Measurements from ENCODE around the gene DDIAS. TPM values are rescaled to one million over a fixed set of nuclear protein-coding genes. Genes with fewer than 3 reads are reported as not detected.
"Not testable (repeated sequence)": the region's sequence is repeated elsewhere in the genome, so short reads cannot be mapped to it uniquely, and the experiment has no call there.

Gene DDIAS
- polyA plus RNA-seq, 1 donor from 2014 or later = 0.26 TPM

DNA sequence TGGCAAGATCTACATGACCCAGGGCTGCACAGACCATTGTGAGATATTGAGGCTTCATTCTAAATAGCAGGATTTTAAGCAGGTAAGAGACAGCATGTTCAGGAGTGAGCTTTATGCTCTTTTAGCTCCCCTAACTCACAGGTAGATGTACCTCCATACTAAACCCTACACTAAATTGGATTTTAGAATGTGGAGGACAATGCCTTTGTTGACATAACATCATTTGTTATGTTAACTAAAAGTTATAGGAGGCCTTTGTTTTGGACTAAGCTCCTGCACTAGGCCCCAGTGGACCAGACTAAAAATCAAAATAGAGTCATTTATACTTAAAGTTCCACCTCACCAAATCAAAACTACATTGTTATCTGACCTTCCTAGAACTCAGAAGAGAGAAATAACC lies 6.8 kb downstream of the DDIAS start:
- no peak overlapping the region for H3K4me3 ChIP-seq (ENCODE audit: low read length)
- no peaks in the 10 kb centered on the region for H3K36me3 ChIP-seq (ENCODE audit: insufficient read depth, low read length)
- no peaks in the 10 kb centered on the region for H3F3A ChIP-seq (ENCODE audit: insufficient read depth, low read length, poor library complexity, severe bottlenecking)
- H3K9me2 ChIP-seq (ENCODE audit: insufficient read depth, low read length) = no peaks in the 10 kb centered on the region
- no peak overlapping the region for H3K4me2 ChIP-seq (ENCODE audit: low read length)
- no peak overlapping the region for H2AFZ ChIP-seq (ENCODE audit: low read depth, low read length)
- no peaks in the 10 kb centered on the region for H3K27me3 ChIP-seq (ENCODE audit: insufficient read depth, low read depth, low read length)
- no peak overlapping the region for H3K9ac ChIP-seq (ENCODE audit: low read length)
- H3K9me3 ChIP-seq (ENCODE audit: low read length) = no peaks in the 10 kb centered on the region
- H3K79me2 ChIP-seq (replicated peaks; ENCODE audit: insufficient read depth, low read length) = peaks cover 7% of the 10 kb centered on the region
- H3K27ac ChIP-seq (ENCODE audit: low read length) = no peak overlapping the region
- no peak for TF ChIP-seq EP300 (conservative IDR thresholded peaks at IDR 0.05; ENCODE audit: poor library complexity, severe bottlenecking)
- TF ChIP-seq EZH2 (IDR thresholded peaks at IDR 0.05; ENCODE audit: borderline replicate concordance, insufficient read depth, low read length, poor library complexity, severe bottlenecking) = no peak
- no peak for TF ChIP-seq POLR2AphosphoS5 (IDR thresholded peaks at IDR 0.05)
- TF ChIP-seq RAD21 (conservative IDR thresholded peaks at IDR 0.05) = no peak
- TF ChIP-seq, protein P1, sequence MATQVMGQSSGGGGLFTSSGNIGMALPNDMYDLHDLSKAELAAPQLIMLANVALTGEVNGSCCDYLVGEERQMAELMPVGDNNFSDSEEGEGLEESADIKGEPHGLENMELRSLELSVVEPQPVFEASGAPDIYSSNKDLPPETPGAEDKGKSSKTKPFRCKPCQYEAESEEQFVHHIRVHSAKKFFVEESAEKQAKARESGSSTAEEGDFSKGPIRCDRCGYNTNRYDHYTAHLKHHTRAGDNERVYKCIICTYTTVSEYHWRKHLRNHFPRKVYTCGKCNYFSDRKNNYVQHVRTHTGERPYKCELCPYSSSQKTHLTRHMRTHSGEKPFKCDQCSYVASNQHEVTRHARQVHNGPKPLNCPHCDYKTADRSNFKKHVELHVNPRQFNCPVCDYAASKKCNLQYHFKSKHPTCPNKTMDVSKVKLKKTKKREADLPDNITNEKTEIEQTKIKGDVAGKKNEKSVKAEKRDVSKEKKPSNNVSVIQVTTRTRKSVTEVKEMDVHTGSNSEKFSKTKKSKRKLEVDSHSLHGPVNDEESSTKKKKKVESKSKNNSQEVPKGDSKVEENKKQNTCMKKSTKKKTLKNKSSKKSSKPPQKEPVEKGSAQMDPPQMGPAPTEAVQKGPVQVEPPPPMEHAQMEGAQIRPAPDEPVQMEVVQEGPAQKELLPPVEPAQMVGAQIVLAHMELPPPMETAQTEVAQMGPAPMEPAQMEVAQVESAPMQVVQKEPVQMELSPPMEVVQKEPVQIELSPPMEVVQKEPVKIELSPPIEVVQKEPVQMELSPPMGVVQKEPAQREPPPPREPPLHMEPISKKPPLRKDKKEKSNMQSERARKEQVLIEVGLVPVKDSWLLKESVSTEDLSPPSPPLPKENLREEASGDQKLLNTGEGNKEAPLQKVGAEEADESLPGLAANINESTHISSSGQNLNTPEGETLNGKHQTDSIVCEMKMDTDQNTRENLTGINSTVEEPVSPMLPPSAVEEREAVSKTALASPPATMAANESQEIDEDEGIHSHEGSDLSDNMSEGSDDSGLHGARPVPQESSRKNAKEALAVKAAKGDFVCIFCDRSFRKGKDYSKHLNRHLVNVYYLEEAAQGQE (IDR thresholded peaks at IDR 0.05; ENCODE audit: borderline replicate concordance) = no peak
- TF ChIP-seq TAF1 (IDR thresholded peaks at IDR 0.05; ENCODE audit: low read depth) = no peak
- TF ChIP-seq, protein P2, sequence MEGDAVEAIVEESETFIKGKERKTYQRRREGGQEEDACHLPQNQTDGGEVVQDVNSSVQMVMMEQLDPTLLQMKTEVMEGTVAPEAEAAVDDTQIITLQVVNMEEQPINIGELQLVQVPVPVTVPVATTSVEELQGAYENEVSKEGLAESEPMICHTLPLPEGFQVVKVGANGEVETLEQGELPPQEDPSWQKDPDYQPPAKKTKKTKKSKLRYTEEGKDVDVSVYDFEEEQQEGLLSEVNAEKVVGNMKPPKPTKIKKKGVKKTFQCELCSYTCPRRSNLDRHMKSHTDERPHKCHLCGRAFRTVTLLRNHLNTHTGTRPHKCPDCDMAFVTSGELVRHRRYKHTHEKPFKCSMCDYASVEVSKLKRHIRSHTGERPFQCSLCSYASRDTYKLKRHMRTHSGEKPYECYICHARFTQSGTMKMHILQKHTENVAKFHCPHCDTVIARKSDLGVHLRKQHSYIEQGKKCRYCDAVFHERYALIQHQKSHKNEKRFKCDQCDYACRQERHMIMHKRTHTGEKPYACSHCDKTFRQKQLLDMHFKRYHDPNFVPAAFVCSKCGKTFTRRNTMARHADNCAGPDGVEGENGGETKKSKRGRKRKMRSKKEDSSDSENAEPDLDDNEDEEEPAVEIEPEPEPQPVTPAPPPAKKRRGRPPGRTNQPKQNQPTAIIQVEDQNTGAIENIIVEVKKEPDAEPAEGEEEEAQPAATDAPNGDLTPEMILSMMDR (IDR thresholded peaks at IDR 0.05; ENCODE audit: poor library complexity, severe bottlenecking) = no peak
- no peak for TF ChIP-seq SMC3 (conservative IDR thresholded peaks at IDR 0.05; ENCODE audit: poor library complexity)
- TF ChIP-seq MXI1 (conservative IDR thresholded peaks at IDR 0.05; ENCODE audit: poor library complexity, severe bottlenecking) = no peak
- no peaks in the 10 kb centered on the region for H4K20me1 ChIP-seq (ENCODE audit: insufficient read depth)

DNA sequence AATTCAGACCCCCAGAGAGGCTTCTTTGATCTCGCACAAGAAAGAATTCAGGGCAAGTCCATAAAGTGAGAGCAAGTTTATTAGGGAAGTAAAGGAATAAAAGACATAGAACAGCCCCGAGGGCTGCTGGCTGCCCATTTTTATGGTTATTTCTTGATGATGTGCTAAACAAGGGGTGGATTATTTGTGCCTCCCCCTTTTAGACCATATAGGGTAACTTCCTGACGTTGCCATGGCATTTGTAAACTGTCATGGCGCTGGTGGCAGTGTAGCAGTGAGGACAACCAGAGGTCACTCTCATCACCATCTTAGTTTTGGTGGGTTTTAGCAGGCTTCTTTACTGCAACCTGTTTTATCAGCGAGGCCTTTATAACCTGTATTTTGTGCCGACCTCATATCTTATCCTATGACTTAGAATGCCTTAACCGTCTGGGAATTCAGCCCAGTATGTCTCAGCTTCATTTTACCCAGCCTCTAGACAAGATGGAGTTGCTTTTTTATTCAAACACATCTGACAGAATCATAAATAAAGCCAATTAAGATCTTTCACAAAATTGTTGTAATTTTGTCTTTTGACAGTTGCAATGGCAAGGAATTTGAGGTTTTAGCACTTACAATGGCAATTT lies 7.6 kb downstream of the DDIAS start:
- Histone ChIP-seq H3K79me2 (replicated peaks; ENCODE audit: insufficient read depth, low read length) (peaks cover 7% of the 10 kb centered on the region), H4K20me1 (ENCODE audit: insufficient read depth) (no peaks in the 10 kb centered on the region), H2AFZ (ENCODE audit: low read depth, low read length) (no peak overlapping the region), H3K4me3 (ENCODE audit: low read length) (no peak overlapping the region), H3K9me2 (ENCODE audit: insufficient read depth, low read length) (no peaks in the 10 kb centered on the region), H3K4me2 (ENCODE audit: low read length) (no peak overlapping the region), H3K9ac (ENCODE audit: low read length) (no peak overlapping the region), H3K9me3 (ENCODE audit: low read length) (no peaks in the 10 kb centered on the region), H3K27me3 (ENCODE audit: insufficient read depth, low read depth, low read length) (no peaks in the 10 kb centered on the region), H3F3A (ENCODE audit: insufficient read depth, low read length, poor library complexity, severe bottlenecking) (no peaks in the 10 kb centered on the region), H3K36me3 (ENCODE audit: insufficient read depth, low read length) (no peaks in the 10 kb centered on the region), H3K27ac (ENCODE audit: low read length) (no peak overlapping the region)
- TF ChIP-seq, protein P2 (IDR thresholded peaks at IDR 0.05; ENCODE audit: poor library complexity, severe bottlenecking) = no peak
- TF ChIP-seq POLR2AphosphoS5 (IDR thresholded peaks at IDR 0.05) (no peak), TAF1 (IDR thresholded peaks at IDR 0.05; ENCODE audit: low read depth) (no peak), EZH2 (IDR thresholded peaks at IDR 0.05; ENCODE audit: borderline replicate concordance, insufficient read depth, low read length, poor library complexity, severe bottlenecking) (no peak), SMC3 (conservative IDR thresholded peaks at IDR 0.05; ENCODE audit: poor library complexity) (no peak), RAD21 (conservative IDR thresholded peaks at IDR 0.05) (no peak), EP300 (conservative IDR thresholded peaks at IDR 0.05; ENCODE audit: poor library complexity, severe bottlenecking) (no peak)

DNA sequence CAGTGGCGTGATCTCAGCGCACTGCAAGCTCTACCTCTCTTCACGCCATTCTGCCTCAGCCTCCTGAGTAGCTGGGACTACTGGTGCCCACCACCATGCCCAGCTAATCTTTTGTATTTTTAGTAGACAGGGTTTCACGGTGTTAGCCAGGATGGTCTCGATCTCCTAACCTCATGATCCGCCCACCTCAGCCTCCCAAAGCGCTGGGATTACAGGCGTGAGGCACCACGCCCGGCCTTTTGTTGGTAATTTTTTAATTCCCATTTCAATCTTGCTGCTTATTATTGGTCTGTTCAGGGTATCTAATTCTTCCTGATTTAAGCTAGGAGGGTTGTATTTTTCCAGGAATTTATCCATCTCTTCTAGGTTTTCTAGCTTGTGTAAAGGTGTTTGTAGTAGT lies 18.2 kb downstream of the DDIAS start:
- not testable (repeated sequence) for H2AFZ ChIP-seq (ENCODE audit: low read depth, low read length); H3F3A ChIP-seq (ENCODE audit: insufficient read depth, low read length, poor library complexity, severe bottlenecking); H3K27me3 ChIP-seq (ENCODE audit: insufficient read depth, low read depth, low read length); H3K36me3 ChIP-seq (ENCODE audit: insufficient read depth, low read length); H3K27ac ChIP-seq (ENCODE audit: low read length); H3K79me2 ChIP-seq (replicated peaks; ENCODE audit: insufficient read depth, low read length); H3K9me3 ChIP-seq (ENCODE audit: low read length); H3K4me2 ChIP-seq (ENCODE audit: low read length); H3K9me2 ChIP-seq (ENCODE audit: insufficient read depth, low read length); H4K20me1 ChIP-seq (ENCODE audit: insufficient read depth); H3K4me3 ChIP-seq (ENCODE audit: low read length); H3K9ac ChIP-seq (ENCODE audit: low read length)

DNA sequence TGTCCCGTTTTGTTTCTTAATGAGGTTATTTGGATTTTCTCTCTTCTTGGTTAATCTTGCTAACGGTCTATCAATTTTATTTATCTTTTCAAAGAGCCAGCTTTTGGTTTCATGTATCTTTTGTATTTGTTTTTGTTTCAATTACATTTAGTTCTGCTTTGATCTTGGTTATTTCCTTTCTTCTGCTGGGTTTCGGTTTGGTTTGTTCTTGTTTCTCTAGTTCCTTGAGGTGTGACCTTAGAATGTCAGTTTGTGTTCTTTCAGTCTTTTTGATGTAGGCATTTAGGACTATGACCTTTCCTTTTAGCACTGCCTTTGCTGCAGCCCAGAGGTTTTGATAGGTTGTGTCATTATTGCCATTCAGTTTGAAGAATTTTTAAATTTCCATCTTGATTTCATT lies 18.7 kb downstream of the DDIAS start:
- H3K27me3 ChIP-seq (ENCODE audit: insufficient read depth, low read depth, low read length); H3K4me3 ChIP-seq (ENCODE audit: low read length); H3K9me3 ChIP-seq (ENCODE audit: low read length); H2AFZ ChIP-seq (ENCODE audit: low read depth, low read length); H3K36me3 ChIP-seq (ENCODE audit: insufficient read depth, low read length); H3K9ac ChIP-seq (ENCODE audit: low read length); H3K79me2 ChIP-seq (replicated peaks; ENCODE audit: insufficient read depth, low read length); H3K27ac ChIP-seq (ENCODE audit: low read length); H3F3A ChIP-seq (ENCODE audit: insufficient read depth, low read length, poor library complexity, severe bottlenecking); H3K4me2 ChIP-seq (ENCODE audit: low read length); H4K20me1 ChIP-seq (ENCODE audit: insufficient read depth); H3K9me2 ChIP-seq (ENCODE audit: insufficient read depth, low read length): not testable (repeated sequence)

Data from neural cell (in vitro differentiated cells).